Right atrium auricular region (tissue), 2 donors: ENCODE data around the gene ADCK2. TPM values are rescaled to one million over a fixed set of nuclear protein-coding genes. Genes with fewer than 3 reads are reported as not detected.
A peak's percentile ranks its signal among the peaks of the same experiment; 100 is the strongest.
"Not testable (repeated sequence)": the region's sequence is repeated elsewhere in the genome, so short reads cannot be mapped to it uniquely, and the experiment has no call there.

ENCODE experiments used
- DNase-seq: peaks from one replicate; pipeline ENCODE4 v3.0.0-alpha.2; 2019; ENCODE audit warnings: low spot score
- H3K27ac ChIP-seq, 2 donors: fragments of 200-600 bp; sonication (generic); 1 replicate in 1 of 2; 2 replicates in 1 of 2; pipeline ENCODE4 v1.5.1; 2016 to 2019
- H3K27me3 ChIP-seq, 2 donors: fragments of 200-600 bp; sonication (generic); one replicate each; pipeline versions ENCODE4 v1.5.1 to v1.6.0; 2017 to 2019
- H3K36me3 ChIP-seq: fragments of 200-600 bp; sonication (generic); one replicate; pipeline ENCODE4 v1.5.1; 2016
- H3K4me1 ChIP-seq, 2 donors: fragments of 200-600 bp; sonication (generic); one replicate each; pipeline versions ENCODE4 v1.5.1 to v1.6.0; 2017 to 2019
- H3K4me3 ChIP-seq, 2 donors: fragments of 200-600 bp; sonication (generic); 1 replicate in 1 of 2; 2 replicates in 1 of 2; pipeline ENCODE4 v1.5.1; 2017 to 2019; ENCODE audit warnings: mild to moderate bottlenecking in 1 of 2, moderate library complexity in 1 of 2
- H3K9me3 ChIP-seq, 2 donors: fragments of 200-600 bp; sonication (generic); one replicate each; pipeline ENCODE4 v1.5.1; 2019
- total RNA-seq, 2 donors: library from RNA; depleted of rRNA; stranded (reverse); fragments of >200 nt; gene quantifications; one replicate each; pipeline ENCODE4 v1.1.0, GENCODE V29; 2016
- TF ChIP-seq, protein P1 (sequence below), 2 donors: fragments of 200-600 bp; sonication (generic); IDR thresholded peaks; one replicate each; pipeline ENCODE4 v1.5.1; 2019; ENCODE audit warnings: antibody characterized with exemption in 2 of 2

ADCK2 gene
- total RNA-seq, 2 donors from 2014 or later = 16.6 to 21.8 TPM

DNA sequence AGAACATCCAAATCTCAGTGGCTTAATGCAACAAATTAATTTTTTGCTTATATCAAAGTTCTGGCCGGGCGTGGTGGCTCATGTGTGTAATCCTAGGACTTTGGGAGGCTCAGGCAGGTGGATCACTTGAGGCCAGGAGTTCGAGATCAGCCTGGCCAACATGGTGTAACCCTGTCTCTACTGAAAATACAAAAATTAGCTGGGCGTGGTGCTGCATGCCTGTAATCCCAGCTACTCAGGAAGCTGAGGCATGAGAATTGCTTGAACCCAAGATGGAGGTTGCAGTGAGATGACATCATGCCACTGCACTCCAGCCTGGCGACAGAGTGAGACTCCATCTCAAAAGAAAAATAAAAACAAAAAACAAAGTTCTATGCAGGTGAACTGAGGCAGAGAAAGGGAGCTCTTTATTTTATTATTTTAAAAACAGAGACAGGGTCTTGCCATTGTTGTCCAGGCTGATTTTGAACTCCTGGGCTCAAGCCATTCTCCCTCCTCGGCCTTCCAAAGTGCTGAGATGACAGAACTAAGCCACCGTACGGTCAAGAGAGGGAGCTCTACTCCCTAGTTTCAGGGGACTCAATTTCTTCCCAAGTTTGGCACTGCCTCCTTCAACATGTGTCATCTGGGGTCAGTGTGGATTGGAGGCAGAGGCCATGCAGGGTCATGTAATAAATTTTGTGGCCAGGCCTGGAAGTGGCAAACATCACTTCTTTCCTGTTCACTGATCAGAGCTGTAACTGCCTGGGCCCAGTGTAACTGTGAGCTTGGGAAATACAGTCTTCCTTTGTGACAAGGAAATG is 2.4 kb downstream of the ADCK2 start:
- Histone ChIP-seq H3K27me3 (no peaks in the 10 kb centered on the region), H3K4me1 (peaks cover 0 to 25% of the 10 kb centered on the region in 2 donors), H3K9me3 (no peaks in the 10 kb centered on the region), H3K4me3 (no peak overlapping the region), H3K36me3 (peaks cover 5% of the 10 kb centered on the region), H3K27ac (no peak overlapping the region)
- TF ChIP-seq, protein P1, sequence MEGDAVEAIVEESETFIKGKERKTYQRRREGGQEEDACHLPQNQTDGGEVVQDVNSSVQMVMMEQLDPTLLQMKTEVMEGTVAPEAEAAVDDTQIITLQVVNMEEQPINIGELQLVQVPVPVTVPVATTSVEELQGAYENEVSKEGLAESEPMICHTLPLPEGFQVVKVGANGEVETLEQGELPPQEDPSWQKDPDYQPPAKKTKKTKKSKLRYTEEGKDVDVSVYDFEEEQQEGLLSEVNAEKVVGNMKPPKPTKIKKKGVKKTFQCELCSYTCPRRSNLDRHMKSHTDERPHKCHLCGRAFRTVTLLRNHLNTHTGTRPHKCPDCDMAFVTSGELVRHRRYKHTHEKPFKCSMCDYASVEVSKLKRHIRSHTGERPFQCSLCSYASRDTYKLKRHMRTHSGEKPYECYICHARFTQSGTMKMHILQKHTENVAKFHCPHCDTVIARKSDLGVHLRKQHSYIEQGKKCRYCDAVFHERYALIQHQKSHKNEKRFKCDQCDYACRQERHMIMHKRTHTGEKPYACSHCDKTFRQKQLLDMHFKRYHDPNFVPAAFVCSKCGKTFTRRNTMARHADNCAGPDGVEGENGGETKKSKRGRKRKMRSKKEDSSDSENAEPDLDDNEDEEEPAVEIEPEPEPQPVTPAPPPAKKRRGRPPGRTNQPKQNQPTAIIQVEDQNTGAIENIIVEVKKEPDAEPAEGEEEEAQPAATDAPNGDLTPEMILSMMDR (IDR thresholded peaks at IDR 0.05) = peak in 1 of 2 donors; percentile 59
- no peak for DNase-seq

DNA sequence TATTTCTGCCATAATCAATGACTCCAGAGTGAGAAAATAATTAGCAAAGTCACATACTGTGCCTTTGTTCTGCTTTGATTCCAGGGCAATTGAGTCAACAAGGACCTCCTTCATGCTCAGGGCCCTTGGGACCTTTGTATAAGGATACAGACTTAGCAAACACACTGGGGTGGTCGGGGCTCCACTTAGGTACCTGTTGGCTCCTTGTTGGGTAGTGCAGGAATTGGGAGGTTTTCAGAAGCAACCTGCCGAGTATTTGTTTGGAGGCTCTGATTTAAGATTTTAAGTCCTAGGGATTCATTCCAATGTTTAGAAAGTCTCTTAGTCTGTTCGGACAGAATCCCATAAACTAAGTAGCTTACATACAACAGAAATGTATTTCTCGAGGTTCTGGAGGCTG is 3.0 kb downstream of the ADCK2 start:
- TF ChIP-seq, protein P1 (IDR thresholded peaks at IDR 0.05) = no peak
- no peak overlapping the region for H3K27ac ChIP-seq

DNA sequence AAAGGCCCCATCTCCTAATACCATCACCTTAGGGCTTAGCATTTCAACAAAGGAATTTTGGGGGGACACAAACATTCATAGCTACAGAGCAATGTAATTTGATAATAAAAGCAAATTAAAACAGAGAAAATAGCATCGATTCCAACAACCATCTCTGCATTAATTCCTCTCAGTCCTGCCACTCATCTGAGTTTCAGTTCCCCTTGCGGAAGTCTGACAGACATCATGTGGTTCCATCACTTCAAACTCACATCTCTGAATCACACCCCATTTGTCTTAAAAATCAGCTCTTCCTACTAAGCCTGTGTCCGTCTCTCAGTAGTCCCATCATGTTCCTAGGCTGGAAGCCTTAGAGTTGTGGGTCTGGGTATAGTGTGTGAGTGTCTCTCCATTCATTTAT is 3.6 kb downstream of the ADCK2 start:
- Histone ChIP-seq H3K9me3 (no peaks in the 10 kb centered on the region), H3K36me3 (peaks cover 15% of the 10 kb centered on the region), H3K4me3 (no peak overlapping the region), H3K4me1 (peaks cover 0 to 25% of the 10 kb centered on the region in 2 donors), H3K27ac (no peak overlapping the region), H3K27me3 (no peaks in the 10 kb centered on the region)
- no peak for DNase-seq
- TF ChIP-seq, protein P1 (IDR thresholded peaks at IDR 0.05) = no peak

More for the DNA sequence above, 3.0 kb downstream of the ADCK2 start:
- peaks cover 11% of the 10 kb centered on the region for H3K36me3 ChIP-seq
- H3K4me1 ChIP-seq = peaks cover 0 to 25% of the 10 kb centered on the region in 2 donors
- no peaks in the 10 kb centered on the region for H3K9me3 ChIP-seq
- H3K4me3 ChIP-seq = no peak overlapping the region
- DNase-seq = no peak
- H3K27me3 ChIP-seq = no peaks in the 10 kb centered on the region

DNA sequence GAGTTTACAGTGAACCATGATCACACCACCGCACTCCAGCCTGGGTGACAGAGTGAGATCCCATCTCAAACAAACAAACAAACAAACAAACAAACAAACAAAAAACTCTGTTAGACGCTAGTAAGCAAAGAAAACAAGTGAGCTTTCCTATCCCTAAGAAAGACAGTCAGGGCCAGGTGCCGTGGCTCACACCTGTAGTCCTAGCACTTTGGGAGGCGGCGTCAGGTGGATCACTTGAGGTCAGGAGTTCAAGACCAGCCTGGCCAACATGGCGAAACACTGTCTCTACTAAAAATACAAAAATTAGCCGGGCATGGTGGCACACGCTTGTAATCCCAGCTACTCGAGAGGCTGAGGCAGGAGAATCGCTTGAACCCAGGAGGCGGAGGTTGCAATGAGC is 4.2 kb downstream of the ADCK2 start:
- not testable (repeated sequence) for H3K27me3 ChIP-seq, H3K9me3 ChIP-seq, H3K27ac ChIP-seq, H3K4me3 ChIP-seq, DNase-seq
- H3K4me1 ChIP-seq = peaks cover 0 to 24% of the 10 kb centered on the region in 2 donors
- H3K36me3 ChIP-seq = peaks cover 17% of the 10 kb centered on the region

DNA sequence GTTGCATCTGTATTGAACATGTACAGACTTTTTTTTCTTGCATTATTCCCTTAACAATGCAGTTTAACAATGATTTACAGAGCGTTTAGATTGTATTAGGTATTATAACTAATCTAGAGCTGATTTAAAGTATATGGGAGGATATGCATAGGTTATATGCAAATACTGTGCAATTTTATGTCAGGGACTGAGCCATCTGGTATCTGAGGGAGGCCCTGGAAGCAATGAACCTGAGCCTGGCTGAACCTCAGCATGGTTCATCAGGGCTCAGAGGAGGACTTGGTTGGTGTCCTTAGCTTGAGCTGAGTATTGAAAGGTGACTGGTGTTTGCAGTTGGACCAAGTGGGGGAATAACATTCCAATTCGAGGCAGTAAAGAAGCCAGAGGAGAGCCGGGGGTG is 4.8 kb downstream of the ADCK2 start:
- Histone ChIP-seq H3K27ac (no peak overlapping the region), H3K36me3 (peaks cover 22% of the 10 kb centered on the region), H3K4me1 (peaks cover 0 to 18% of the 10 kb centered on the region in 2 donors), H3K4me3 (no peak overlapping the region), H3K9me3 (no peaks in the 10 kb centered on the region), H3K27me3 (no peaks in the 10 kb centered on the region)
- TF ChIP-seq, protein P1 (IDR thresholded peaks at IDR 0.05) = no peak
- no peak for DNase-seq

DNA sequence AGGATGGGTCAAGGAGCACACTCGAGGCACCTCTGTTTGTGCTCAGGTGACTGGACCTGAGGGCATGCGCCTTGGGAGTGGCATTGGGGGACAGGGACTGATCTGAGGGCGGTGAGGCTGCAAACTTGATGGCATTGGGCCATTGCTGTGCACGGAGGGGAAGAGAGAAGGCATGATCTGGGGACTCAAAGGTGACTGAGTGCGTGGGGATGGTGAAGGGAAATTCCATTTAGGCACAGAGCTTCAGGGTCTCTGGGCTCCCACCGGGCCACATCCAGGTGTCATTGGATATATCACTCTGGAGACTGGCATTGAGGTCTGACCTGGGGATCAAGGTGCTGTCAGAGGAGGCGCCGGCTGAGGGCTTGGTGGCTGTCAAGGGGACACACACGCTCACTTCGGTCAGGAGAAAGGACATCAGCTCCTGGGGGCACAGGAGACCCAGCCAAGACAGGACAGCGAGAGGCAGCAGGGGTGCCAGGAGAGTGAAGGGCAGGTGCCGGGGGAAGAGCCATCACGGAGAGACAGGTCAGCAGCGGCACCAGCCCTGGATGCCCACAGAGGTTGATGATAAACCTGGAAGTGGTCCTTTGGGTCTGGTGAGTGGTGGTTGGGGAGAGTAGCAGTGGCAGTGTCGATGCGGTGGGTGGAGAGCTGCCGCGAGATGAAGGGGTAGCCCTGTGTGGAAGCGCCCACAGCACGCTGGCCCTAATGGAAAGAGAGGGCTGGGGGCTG is 5.5 kb downstream of the ADCK2 start:
- Histone ChIP-seq H3K27me3 (no peaks in the 10 kb centered on the region), H3K4me1 (peaks cover 0 to 17% of the 10 kb centered on the region in 2 donors), H3K9me3 (no peaks in the 10 kb centered on the region), H3K27ac (no peak overlapping the region), H3K4me3 (no peak overlapping the region), H3K36me3 (peaks cover 23% of the 10 kb centered on the region)
- TF ChIP-seq, protein P1 (IDR thresholded peaks at IDR 0.05) = no peak
- no peak for DNase-seq
